ENCODE measurements around the gene SLC41A2. TPM values are rescaled to one million over a fixed set of nuclear protein-coding genes. Genes with fewer than 3 reads are reported as not detected.
A peak's percentile ranks its signal among the peaks of the same experiment; 100 is the strongest.

The SLC41A2 gene
- total RNA-seq, 2 experiments from 2014 or later, result 5.3 to 11.1 TPM

GRCh38 chr12:104997541-104997940 lies 39.5 kb upstream of the SLC41A2 start:
- CTCF ChIA-PET, result interaction anchor here (1.8 kb wide), 1 partner anchor 10 kb away, joined by 3 read pairs; no protein-coding TSS in a partner anchor
- intact Hi-C loops (cut with micrococcal nuclease), result no loop called here

GRCh38 chr12:104994336-104994735 lies 36.2 kb upstream of the SLC41A2 start:
- DNase-seq (no peak), ATAC-seq (no peak)
- intact Hi-C loops (cut with micrococcal nuclease), result no loop called here
- Mint-ChIP-seq H3K4me1 (ENCODE audit: low read depth) (peaks cover 39% of the 10 kb centered on the region), H3K27me3 (no peaks in the 10 kb centered on the region), H3K9me3 (no peaks in the 10 kb centered on the region), H3K27ac (no peak overlapping the region), H3K4me3 (no peak overlapping the region), H3K36me3 (ENCODE audit: low read depth) (peaks cover 91% of the 10 kb centered on the region)
- ChIA-PET POLR2A (interaction anchor here (0.6 kb wide), 1 partner anchor 14 kb away, joined by 3 read pairs; no protein-coding TSS in a partner anchor), CTCF (no interaction called here)
- TF ChIP-seq CTCF (IDR thresholded peaks at IDR 0.05), result no peak

More at GRCh38 chr12:104997541-104997940, 39.5 kb upstream of the SLC41A2 start:
- POLR2A ChIA-PET, result no interaction called here
- DNase-seq (no peak), ATAC-seq (no peak)
- Mint-ChIP-seq H3K4me3 (no peak overlapping the region), H3K27ac (peak overlapping the region; percentile 2), H3K4me1 (ENCODE audit: low read depth) (peaks cover 26% of the 10 kb centered on the region), H3K9me3 (peaks cover 2% of the 10 kb centered on the region), H3K27me3 (no peaks in the 10 kb centered on the region), H3K36me3 (ENCODE audit: low read depth) (peaks cover 90% of the 10 kb centered on the region)
- TF ChIP-seq CTCF (IDR thresholded peaks at IDR 0.05), result no peak

GRCh38 chr12:104991565-104992128 lies 33.6 kb upstream of the SLC41A2 start:
- DNase-seq, result no peak
- Mint-ChIP-seq H3K4me1 (ENCODE audit: low read depth) (peaks cover 46% of the 10 kb centered on the region), H3K4me3 (no peak overlapping the region), H3K27ac (no peak overlapping the region), H3K36me3 (ENCODE audit: low read depth) (peaks cover 83% of the 10 kb centered on the region), H3K9me3 (no peaks in the 10 kb centered on the region), H3K27me3 (no peaks in the 10 kb centered on the region)
- POLR2A ChIA-PET, result no interaction called here
- ATAC-seq, result no peak
- intact Hi-C loops (cut with micrococcal nuclease), result no loop called here
- TF ChIP-seq CTCF (IDR thresholded peaks at IDR 0.05), result no peak
- CTCF ChIA-PET, result interaction anchor here (0.8 kb wide), 1 partner anchor 33 kb away, joined by 3 read pairs; no protein-coding TSS in a partner anchor

- Mint-ChIP-seq H3K9me3 (no peaks in the 10 kb centered on the region), H3K27me3 (no peaks in the 10 kb centered on the region), H3K4me1 (ENCODE audit: low read depth) (peaks cover 47% of the 10 kb centered on the region), H3K4me3 (no peak overlapping the region), H3K36me3 (ENCODE audit: low read depth) (peaks cover 79% of the 10 kb centered on the region), H3K27ac (no peak overlapping the region)
- ChIA-PET POLR2A (no interaction called here), CTCF (no interaction called here)
- intact Hi-C loops (cut with micrococcal nuclease), result no loop called here
- no peak for ATAC-seq
- DNase-seq, result no peak
- no peak for TF ChIP-seq CTCF (IDR thresholded peaks at IDR 0.05)
Measured at GRCh38 chr12:104990950-104991349, 32.9 kb upstream of the SLC41A2 start.

All from activated CD8-positive, alpha-beta T cell treated with anti-CD3 and anti-CD28 coated beads for 36 hours (primary cell).